ENCODE results near the gene IKZF1. TPM values are rescaled to one million over a fixed set of nuclear protein-coding genes. Genes with fewer than 3 reads are reported as not detected.
A peak's percentile ranks its signal among the peaks of the same experiment; 100 is the strongest.

IKZF1 gene
- 53.3 and 122 TPM in 2 replicates for total RNA-seq (2011; cell fraction: chromatin; rRNA removed; ENCODE audit: low replicate concordance)
- 37.5 and 50.9 TPM in 2 replicates for total RNA-seq (2011; cell fraction: nucleolus; rRNA removed)
- 76.8 and 139 TPM in 2 replicates for total RNA-seq (2011; cell fraction: nucleoplasm; rRNA removed)
- total RNA-seq (2014; rRNA removed) = 66.5 and 98.0 TPM in 2 replicates
- 43.8 and 45.6 TPM in 2 replicates for total RNA-seq (2014; rRNA removed; fragmentation: Illumina TruSeq; extraction: Trizol)
- 43.4 and 44.7 TPM in 2 replicates for total RNA-seq (2015; rRNA removed; fragmentation: Illumina TruSeq; extraction: Trizol)
- 85.3 and 96.6 TPM in 2 replicates for total RNA-seq (2021)
- polyA plus RNA-seq (2011; rRNA removed) = 28.4 and 36.2 TPM in 2 replicates
- polyA plus RNA-seq (2011; cell fraction: cytosol; rRNA removed) = 34.4 and 57.9 TPM in 2 replicates
- 43.0 and 50.8 TPM in 2 replicates for polyA plus RNA-seq (2011; cell fraction: nucleus; rRNA removed)
- polyA plus RNA-seq (2012) = 35.8 and 46.0 TPM in 2 replicates
- 37.3 and 50.3 TPM in 2 replicates for polyA plus RNA-seq (2014; fragmentation: Illumina TruSeq; extraction: Trizol)
- polyA plus RNA-seq (2014; fragmentation: Nextera tagmentation; extraction: Ambion mirVana) = 10 to 100 TPM; 12.6 to 14.7 TPM
- 30.9 and 37.2 TPM in 2 replicates for polyA plus RNA-seq (2014; rRNA removed)
- polyA minus RNA-seq (2011; rRNA and poly(A)+ RNA removed) = 82.8 and 85.1 TPM in 2 replicates
- polyA minus RNA-seq (2011; cell fraction: cytosol; rRNA and poly(A)+ RNA removed) = 60.8 and 72.3 TPM in 2 replicates
- 77.0 and 96.0 TPM in 2 replicates for polyA minus RNA-seq (2011; cell fraction: nucleus; rRNA and poly(A)+ RNA removed)
- percentile 91 among the genes with signal in this experiment for Bru-seq, nascent RNA
- BruChase-seq, experiment 1, labeled RNA remaining after a 2-hour chase = percentile 83 among the genes with signal in this experiment
- BruChase-seq, experiment 2, labeled RNA remaining after a 6-hour chase = percentile 83 among the genes with signal in this experiment
- long read RNA-seq, experiment 1, full-length matches to known transcripts = 8 of 203 reads
- long read RNA-seq, experiment 1, partial matches to known transcripts = 151 of 203 reads
- long read RNA-seq, experiment 1, other reads (novel, unspliced or antisense) = 44 of 203 reads
- long read RNA-seq, experiment 2, full-length matches to known transcripts = 5 of 66 reads
- long read RNA-seq, experiment 2, partial matches to known transcripts = 2 of 66 reads
- long read RNA-seq, experiment 2, other reads (novel, unspliced or antisense) = 59 of 66 reads
- long read RNA-seq, experiment 3, partial matches to known transcripts = 1 of 19 reads
- long read RNA-seq, experiment 3, other reads (novel, unspliced or antisense) = 17 of 19 reads

- H3K79me2 ChIP-seq (ENCODE audit: control insufficient read depth, insufficient read depth, low read length) = peaks cover 49% of the 10 kb centered on the region
- no TSS peak for BruUV-seq (replicated peaks)
- ChIA-PET CTCF (ENCODE audit: low intra/inter-chr PET ratio) (no interaction called here), POLR2A (interaction anchor here (1.1 kb wide), 1 partner anchor 22 kb away, joined by 3 read pairs; no protein-coding TSS in a partner anchor)
- H3K4me3 ChIP-seq = peak within 1 kb of the TSS; percentile 70
- intact Hi-C loops (cut with micrococcal nuclease) (no loop called here), in situ Hi-C loops (cut with MboI) (no loop called here)
- DNase-seq (ENCODE audit: extremely low read depth in 1 of 4, low spot score in 3 of 4) (peak; percentile 60 to 79 (median 70)), FAIRE-seq (no peak), ATAC-seq (peak; percentile 47)
- peak within 1 kb of the TSS; percentile 78 to 94 for H3K9ac ChIP-seq (ENCODE audit: insufficient read depth in 1 of 2, low read depth in 2 of 2, low read length in 2 of 2)
- H3K9me3 ChIP-seq (replicated peaks; ENCODE audit: control insufficient read depth, insufficient read depth, low read depth, low read length) = no peaks in the 10 kb centered on the region
- H3K27ac ChIP-seq (ENCODE audit: extremely low read depth, low read depth, low read length) = peak within 1 kb of the TSS; percentile 80
- H3K9me1 ChIP-seq (ENCODE audit: control insufficient read depth, insufficient read depth, low read length) = no peaks in the 10 kb centered on the region
- no peaks in the 10 kb centered on the region for H4K20me1 ChIP-seq (replicated peaks; ENCODE audit: control insufficient read depth, insufficient read depth, low read length)
- H3K4me1 ChIP-seq (replicated peaks in 1 of 2; ENCODE audit: control insufficient read depth in 2 of 2, insufficient read depth in 2 of 2, low read length in 2 of 2) = peaks cover 17 to 24% of the 10 kb centered on the region in 2 experiments
- peak within 1 kb of the TSS; percentile 75 for H2AFZ ChIP-seq (ENCODE audit: low read depth, low read length)
- peak within 1 kb of the TSS; percentile 92 for H3K4me2 ChIP-seq (ENCODE audit: insufficient read depth, low read length)
- H3K27me3 ChIP-seq (ENCODE audit: control insufficient read depth in 2 of 2, insufficient read depth in 2 of 2, low read length in 2 of 2) = no peaks in the 10 kb centered on the region
- 1% methylated on average over 70 of the region's 107 CpGs for WGBS (ENCODE audit: insufficient coverage, low coverage, missing lambda C conversion rate)
- peaks cover 6% of the 10 kb centered on the region; the same call in 2 of the 3 replicates for H3K36me3 ChIP-seq (ENCODE audit: control insufficient read depth, insufficient read depth, low read length)
- TF ChIP-seq ETV5 (CRISPR knock-in tag; IDR thresholded peaks at IDR 0.05; ENCODE audit: low read depth) = 0 out of 2 replicates have a peak, but pooled peaks have one; percentile 55
- TF ChIP-seq ZNF197 (CRISPR knock-in tag; IDR thresholded peaks at IDR 0.05; ENCODE audit: low read depth) = 0 out of 2 replicates have a peak, but pooled peaks have one; percentile 74
- TF ChIP-seq CEBPB (tag; IDR thresholded peaks at IDR 0.05) = peak; percentile 62
- TF ChIP-seq ZNF639 (CRISPR knock-in tag; conservative IDR thresholded peaks at IDR 0.05 in 1 of 2, IDR thresholded peaks at IDR 0.05 in 1 of 2) = peak in 1 of 2 experiments; percentile 79; a peak in 1 of 4 replicates
- peak; percentile 69 for TF ChIP-seq CXXC5 (CRISPR knock-in tag; IDR thresholded peaks at IDR 0.05)
- 0 out of 2 replicates have a peak, but pooled peaks have one; percentile 22 for TF ChIP-seq KAT7 (CRISPR knock-in tag; IDR thresholded peaks at IDR 0.05; ENCODE audit: borderline replicate concordance)
- TF ChIP-seq BRCA1 (IDR thresholded peaks at IDR 0.05) = no peak
- no peak for TF ChIP-seq BRCA1 (CRISPR knock-in tag; IDR thresholded peaks at IDR 0.05)
- TF ChIP-seq ETS1 (conservative IDR thresholded peaks at IDR 0.05; ENCODE audit: control insufficient read depth, low read depth, low read length) = 0 out of 2 replicates have a peak, but pooled peaks have one; percentile 27
- peak; percentile 60 for TF ChIP-seq ZFX (CRISPR knock-in tag; IDR thresholded peaks at IDR 0.05)
Observed at GRCh38 chr7:50304129-50304910, at the start of gene IKZF1. TSS of gene IKZF1 (plus strand) at chr7:50304716. CDS start at chr7:50319062, 14,346 bp downstream.
